Measurements from ENCODE around the gene TMPRSS7.

TMPRSS7 gene, protein sequence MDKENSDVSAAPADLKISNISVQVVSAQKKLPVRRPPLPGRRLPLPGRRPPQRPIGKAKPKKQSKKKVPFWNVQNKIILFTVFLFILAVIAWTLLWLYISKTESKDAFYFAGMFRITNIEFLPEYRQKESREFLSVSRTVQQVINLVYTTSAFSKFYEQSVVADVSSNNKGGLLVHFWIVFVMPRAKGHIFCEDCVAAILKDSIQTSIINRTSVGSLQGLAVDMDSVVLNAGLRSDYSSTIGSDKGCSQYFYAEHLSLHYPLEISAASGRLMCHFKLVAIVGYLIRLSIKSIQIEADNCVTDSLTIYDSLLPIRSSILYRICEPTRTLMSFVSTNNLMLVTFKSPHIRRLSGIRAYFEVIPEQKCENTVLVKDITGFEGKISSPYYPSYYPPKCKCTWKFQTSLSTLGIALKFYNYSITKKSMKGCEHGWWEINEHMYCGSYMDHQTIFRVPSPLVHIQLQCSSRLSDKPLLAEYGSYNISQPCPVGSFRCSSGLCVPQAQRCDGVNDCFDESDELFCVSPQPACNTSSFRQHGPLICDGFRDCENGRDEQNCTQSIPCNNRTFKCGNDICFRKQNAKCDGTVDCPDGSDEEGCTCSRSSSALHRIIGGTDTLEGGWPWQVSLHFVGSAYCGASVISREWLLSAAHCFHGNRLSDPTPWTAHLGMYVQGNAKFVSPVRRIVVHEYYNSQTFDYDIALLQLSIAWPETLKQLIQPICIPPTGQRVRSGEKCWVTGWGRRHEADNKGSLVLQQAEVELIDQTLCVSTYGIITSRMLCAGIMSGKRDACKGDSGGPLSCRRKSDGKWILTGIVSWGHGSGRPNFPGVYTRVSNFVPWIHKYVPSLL

DNA sequence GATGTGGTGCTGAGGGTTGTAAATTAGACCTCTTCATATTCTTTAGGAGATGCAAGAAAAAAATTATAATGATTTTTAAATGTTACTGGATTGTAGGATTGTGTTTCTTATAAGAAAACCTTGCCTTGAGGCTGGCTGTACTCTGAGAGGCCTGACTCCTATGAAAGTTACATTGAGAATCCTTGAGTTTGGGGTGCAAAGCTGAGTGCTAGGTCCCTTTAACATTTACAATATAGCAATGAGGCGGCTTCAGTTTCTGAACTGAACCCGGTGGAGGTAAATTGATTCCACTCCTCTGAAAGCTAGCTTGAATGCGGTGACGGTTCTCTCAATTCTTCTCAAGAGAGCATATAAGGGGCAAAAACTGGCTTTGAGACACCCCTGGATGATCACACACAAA lies at the start of gene TMPRSS7:
Gene TMPRSS7, plus strand, starts transcription at position 301 of the 400 bp plus-strand sequence. CDS start 110 bp downstream, outside the sequence.
- DNase-seq, result no peak

DNA sequence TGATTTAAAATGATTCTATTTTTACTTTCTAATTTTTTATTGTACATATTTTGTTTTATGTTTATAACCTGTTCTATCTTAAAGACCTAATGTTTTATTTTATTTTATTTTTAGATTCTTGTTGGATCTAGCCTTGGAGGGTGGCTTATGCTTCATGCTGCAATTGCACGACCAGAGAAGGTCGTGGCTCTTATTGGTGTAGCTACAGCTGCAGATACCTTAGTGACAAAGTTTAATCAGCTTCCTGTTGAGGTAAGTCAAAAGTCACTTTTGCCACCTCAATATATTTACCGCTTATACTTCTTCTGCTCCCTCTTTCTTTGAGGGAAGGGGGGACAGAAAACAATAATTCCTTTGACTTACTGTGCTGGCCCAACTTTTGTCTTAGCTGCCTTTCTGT lies 47.7 kb upstream of the TMPRSS7 start:
- DNase-seq, result no peak

DNA sequence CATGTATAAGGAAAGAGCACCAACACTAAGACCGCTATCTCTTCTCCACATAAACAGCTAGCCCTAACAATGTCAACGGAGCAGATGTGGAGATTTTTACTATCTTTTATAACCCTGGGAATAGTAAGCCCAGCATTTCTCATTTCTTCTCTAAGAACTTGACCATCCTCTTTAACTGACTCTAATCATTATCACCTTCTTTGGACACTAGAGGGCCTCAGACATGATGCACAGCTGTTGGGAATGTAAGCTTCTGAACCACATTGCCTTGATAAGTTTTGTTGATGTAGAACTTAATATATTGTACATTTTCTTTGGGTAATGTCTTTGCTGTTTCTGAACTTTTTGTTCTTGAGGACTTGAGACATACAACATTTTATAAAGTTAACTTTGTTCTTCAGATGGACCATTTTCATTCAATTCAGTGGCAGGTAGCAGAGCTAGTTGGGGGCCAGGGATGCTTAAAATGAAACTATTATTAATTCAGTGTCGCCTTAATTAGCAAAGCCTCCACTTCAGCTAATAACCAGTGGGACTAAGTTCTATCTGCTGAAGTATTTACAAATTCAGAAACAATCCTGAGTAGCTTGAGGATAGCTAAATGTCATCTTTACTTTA lies 45.4 kb upstream of the TMPRSS7 start:
- DNase-seq, result peak in 1 of 2 donors; percentile 54

DNA sequence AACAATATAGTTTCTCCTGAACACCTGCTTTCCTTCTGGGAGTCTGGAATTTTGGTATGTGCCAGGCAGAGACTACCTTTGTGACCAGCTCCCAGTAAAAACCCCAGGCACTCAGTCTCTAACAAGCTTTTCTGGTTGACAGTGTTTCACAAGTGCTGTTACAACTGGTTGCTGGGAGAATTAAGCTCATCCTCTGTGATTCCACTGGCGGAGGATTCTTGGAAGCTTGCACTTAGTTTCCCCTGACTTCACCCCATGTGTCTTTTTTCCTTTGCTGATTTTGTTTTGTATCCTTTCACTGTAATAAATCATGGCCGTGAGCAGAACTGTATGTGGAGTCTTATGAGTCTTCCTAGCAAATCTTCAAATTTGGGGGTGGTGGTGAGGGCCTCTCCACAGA lies 41.5 kb upstream of the TMPRSS7 start:
- DNase-seq, result no peak

DNA sequence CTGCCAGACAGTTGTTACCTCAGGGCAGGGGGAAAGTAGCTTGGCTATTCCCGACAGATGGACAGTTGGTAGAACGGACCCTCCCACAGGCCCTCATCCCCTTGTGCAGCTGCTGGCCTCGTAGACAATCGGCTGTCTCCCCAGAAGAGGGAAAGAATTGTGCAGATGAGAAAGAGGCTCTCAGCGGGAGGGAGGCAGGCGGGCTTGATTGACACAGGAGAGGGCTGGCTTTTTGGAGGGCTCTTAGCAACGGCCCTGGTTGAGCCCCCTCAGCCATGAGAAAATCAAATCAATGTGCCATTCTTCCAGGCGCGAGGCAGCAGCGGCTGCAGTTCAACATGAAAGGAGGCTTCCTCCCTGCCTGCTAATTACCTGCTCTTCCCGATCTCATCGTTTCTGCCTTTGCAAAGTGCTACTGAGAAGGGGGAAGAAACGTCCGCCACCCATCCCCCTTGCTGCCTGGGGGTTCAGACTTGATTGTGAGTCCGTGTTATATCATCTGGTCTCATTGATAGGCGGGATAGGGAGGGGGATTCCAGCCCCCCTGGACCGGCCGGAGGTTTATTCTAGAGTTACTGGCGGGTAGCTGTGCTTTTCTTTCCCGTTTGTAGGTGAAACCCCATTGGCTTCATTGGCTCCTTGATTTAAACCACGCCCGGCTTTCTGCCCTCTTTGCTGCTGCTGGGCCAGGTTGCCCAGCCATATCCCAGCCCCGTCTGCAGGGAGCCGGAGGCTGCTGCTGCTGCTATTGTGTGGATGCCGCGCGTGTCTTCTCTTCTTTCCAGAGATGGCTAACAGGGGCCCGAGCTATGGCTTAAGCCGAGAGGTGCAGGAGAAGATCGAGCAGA lies 35.7 kb upstream of the TMPRSS7 start, which contains the start of gene TAGLN3:
Gene TAGLN3, plus strand, starts transcription at position 287 of the 848 bp plus-strand sequence. Its CDS starts 501 bp downstream, at position 788.
- DNase-seq, result no peak

DNA sequence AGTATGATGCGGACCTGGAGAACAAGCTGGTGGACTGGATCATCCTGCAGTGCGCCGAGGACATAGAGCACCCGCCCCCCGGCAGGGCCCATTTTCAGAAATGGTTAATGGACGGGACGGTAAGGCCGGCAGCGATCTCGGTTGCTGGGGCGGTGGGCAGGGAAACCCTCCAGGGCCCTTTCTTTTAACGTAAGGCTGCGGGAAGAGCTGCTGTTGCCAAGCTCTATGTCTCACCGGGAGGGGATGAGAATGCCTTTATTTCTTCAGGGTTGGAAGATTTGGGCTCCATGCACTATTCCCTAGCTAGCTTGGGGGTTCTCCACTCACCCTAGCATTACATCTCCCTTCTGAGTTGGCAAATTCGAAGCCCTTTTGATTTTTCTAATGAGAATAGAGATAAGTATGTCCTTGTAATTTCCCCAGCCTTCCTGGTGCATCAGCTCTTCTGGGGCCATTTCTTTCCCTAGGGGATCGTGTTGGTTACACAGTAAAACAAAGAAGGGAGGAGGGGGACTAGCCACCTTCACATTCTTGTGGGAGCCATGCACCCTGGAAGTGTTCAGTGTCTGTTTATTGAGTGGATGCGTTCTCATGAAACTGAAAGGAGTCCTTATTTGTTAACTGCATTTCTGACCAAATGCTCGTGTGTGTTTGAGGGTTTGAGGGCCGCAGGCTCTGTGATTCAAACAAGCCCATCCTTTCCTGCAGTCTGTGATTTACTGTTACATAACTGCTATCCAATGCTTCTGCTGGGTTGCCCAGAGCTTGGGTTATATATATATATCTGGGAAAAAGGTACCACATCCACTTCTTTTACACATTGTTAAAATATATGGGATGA lies 34.8 kb upstream of the TMPRSS7 start:
- no peak for DNase-seq

DNA sequence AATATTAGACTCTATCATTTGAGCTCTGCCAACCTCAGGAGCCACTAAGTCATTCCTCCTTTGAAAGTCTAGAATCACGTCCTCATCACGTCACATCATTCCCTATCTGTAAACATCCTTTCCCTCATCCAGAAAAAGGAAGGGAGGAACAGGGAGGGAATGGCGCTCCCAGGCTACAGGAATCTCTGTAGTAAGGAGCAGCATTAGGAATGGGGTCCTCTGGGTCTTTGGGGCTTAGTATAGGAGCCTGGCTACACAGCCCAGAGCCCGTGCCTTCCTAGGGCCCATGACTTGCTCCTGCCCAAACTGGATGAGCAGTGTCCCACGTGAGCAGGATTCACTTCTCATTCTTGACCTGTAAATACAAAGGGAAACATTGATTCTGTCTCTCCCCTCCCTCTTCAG lies 34.2 kb upstream of the TMPRSS7 start:
- no peak for DNase-seq

DNA sequence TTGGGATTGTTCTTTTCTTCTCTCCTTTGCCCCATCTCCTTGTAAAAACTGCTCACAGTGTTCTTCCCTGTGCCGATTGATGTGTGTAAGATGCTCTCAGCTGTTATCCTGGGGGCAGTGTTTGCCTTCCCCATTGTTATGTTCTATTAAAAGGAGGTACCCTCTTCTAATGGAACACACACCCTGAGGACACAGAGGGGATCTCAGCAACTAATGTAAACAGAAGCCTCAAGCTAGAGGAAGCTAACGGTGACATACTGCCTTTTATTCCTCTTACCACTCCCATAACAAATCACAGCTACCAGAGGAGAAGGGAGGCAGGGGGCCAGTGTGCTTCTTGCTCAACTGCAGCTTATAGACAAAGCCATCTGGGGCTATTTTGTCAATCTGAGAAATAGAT lies 33.6 kb upstream of the TMPRSS7 start:
- DNase-seq, result no peak

DNA sequence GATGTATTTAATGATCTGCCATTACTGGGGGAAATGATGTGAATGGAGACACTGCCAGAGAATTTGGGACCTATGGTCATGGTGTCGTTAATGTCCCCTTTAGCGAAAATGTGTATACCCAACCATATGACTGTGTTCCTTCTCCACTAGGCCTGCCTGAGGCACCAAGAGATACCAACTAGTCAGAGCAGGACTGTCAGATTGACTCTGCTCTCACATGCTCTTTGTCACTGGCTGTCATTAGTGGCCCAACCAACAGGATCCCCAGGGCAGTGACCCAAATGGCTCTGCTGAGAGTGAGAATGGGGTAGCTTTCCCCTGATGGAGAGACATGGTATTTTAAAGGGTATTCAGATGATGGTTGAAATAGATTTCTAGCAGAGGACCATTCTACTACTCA lies 33.0 kb upstream of the TMPRSS7 start:
- no peak for DNase-seq

DNA sequence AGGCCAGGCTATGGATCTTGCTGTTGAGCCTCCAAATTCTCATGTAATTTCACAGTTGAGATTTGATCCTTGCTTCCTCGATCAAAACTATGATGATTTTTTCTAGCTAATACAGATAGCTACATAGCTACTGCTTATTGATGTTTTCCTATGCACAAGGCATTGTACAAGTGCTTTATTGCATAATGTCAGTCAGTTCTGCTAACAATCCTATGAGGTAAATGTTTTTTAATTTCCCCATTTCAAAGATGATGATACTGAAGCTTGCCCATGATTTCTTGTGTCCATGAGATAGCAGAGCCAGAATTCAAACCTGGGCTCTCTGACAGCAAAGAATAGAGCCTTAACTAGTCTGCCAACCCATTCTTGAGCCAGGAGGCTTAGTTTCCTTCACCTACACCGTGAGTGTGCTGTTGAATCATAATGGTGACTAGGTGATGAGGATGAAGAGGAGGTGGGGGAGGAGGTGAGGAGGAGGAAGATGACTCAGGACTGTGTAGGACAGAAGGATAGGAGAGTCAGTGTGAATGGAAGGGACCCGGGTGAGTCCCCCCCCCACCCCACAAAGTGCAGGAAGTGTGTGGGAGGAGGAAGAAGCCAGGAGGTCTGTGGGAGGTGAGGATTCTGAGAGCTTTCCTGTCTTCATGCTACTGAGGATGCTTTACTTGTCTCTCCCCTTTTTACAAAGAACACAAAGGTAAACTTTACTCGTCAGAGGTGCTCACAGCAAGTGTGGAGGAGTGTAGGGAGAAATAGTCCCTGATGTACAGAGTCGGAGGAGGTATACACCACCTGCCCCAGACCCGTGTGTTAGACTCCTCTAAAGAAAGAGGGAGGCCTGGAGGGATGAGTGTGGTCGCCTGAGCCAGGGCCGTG lies 32.2 kb upstream of the TMPRSS7 start:
- DNase-seq, result no peak

DNA sequence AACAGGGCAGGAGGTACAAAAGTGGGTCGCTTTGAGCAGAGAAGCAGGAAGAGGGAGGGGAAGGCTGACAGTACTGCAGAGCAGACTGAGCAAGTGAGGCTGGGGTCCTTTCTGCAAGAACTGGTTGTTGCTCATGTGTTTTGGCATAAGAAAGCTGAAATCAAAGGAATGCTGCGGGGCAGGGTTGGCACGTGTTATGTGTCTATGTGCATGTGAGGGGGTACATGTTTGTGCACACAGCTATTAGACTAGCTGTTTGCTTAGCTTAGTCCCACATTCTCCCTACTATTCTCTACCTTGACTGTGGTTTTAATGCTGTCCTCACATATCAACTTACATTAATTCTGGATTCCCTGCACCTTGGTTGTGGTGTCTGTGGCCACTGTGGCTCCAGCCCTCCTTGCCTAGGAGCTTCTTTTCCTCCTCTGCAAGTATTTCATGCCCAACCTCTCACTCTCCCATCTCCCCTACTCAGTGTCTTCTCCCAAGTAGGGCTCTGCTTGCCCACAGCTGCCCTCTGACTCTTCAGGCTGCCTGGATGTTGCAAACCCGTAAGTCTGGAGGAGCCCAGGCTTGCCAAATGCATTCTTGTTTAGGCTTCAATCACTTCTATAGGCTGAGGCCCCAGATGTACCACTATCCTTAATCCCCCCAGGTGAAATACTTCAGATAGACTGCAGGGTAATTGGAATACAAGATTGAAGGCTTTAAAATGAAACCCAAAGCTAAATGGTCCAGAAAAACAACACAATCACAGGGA lies 31.0 kb upstream of the TMPRSS7 start:
- no peak for DNase-seq

DNA sequence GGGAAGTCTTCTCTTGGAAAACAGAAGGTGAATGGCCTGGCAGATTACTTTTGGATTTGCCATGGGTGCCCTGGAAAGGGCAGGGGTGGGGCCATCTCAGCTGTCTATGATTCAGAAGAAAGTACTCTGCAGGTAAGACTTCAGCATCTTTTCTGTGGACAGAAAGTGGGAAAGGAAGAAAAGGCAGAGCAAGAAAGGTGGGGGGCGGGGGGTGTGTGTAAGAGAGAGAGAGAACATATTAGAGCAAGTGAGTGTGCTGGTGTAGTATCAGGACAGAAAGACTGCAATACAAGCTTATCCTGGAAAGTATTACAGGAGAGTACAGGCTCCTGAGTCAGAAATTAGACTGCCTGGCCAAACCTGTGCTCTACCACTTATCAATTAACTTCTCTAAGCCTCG lies 30.3 kb upstream of the TMPRSS7 start:
- DNase-seq, result no peak

DNA sequence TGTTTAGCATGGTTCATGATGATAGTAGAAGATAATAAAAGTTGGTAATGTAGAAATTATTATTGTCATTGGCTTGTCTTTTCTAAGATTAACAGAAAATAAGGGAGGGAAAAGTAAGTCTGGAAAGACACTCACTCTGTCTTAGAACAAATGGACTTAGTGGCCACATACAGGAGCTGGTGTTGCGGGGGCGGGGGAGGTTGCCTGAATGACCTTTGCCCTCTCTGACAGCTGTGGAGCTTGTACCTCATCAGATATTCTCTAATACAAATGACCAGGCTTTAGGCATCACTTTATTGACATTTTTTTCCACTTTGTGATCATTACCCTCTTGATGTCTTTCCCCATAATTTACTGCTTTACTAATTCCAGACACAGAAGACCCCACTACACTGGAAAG lies 29.9 kb upstream of the TMPRSS7 start:
- DNase-seq, result no peak

DNA sequence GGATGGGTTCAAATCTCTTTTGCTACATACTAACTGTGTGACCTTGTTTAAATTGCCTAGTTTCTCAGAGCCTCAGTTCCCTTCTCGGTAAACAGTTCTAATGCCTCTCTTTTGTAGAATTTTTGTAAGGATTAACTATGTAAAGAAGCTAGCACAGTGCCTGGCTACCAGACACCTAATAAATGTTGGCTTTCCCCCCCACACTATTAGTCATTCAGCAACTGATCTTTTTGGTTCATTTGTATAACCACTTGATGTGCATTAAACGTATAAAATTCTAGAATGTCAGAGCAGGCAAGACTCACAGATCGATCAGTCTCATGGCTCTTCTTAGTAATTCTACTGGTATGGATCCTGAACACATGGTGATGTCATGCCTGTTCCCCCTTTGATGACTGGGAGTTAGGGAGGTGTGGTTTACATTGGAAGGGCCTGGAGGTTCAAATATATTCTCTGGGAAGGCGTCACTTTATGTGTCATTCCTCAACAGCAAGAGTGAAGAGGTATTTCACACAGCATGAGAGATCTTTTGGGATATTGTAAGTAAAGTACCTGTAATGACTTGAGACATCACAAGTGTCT lies 29.4 kb upstream of the TMPRSS7 start:
- no peak for DNase-seq

DNA sequence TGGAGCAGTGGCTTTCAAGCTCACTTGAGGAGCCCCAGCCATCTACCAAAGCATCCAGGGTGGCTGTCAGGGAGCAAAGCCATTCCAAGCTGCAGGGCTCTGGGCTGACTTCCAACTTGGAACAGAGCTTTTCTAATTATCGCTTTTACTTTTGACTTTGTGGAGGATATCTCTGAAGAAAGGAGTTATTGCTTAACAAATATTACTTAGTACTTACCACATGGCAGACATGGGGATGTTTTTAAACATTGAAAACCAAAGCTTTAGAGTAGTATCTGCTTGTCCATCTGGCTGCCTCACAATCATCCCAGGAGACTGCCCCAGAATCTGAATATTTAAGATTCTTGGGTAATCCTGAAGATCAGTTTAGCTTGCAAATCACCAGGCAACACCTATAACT lies 26.9 kb upstream of the TMPRSS7 start:
- DNase-seq, result no peak

DNA sequence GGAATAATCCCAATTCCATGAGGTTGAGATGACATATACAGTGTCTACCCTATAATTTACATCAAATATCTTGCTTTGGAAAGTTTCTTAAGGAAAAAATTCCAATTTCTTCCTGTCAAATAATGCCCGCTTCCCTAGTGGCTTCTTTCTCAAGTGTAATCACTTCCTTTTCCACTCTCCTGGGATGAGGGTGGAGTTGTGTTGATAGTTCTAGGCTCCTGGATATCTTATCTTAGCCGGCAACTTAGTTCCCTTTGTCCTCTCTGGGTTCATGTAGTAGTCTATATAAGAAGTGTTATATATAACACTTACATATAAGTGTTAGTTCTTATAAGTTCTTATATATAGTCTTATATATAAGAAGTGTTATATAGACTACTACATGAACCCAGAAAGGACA lies 24.9 kb upstream of the TMPRSS7 start:
- no peak for DNase-seq

DNA sequence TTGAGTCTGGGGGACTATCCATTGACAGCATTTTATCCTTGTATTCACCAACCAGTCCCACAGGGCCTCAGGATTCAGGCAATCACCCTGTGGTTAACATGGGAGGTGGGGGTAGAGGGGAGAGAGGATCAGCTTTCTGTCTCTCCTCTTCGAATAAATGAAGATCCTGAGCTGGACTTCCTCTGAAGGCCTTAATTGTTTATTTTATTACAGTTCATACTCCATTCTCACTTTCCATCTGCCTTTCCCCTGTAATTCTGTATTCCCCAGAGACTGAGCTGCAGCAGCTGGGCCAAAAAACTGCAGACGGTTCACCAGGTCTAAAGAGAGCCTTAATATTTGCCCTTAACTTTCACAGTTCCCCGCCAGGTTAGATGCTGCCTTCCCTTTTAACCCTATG lies 23.9 kb upstream of the TMPRSS7 start:
- DNase-seq, result no peak

DNA sequence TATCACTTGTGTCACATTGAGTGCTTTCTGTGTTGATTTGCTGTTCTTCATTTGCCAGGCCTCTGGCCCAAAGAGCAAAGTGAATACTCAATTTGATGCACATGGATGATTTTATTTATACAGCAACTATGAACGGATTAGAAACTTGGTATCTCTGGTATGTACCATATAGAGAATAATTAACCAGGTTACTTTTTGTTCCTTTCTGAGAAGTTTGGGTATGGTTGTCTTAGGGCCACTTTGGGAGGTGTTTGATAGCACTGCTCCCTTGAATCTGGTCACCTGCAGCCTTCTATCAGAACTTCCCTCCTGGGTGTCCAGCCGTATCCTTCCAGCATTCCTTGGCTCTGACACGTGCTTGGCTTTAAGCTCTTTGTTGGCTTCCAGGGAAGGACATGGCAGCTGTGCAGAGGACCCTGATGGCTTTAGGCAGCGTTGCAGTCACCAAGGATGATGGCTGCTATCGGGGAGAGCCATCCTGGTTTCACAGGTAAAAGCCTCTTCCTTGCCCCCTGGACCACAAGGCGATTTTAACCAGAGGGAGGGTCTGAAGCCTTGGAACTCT lies 23.1 kb upstream of the TMPRSS7 start:
- no peak for DNase-seq
